Keratinocyte (primary cell): Measurements from ENCODE around the gene PER1. TPM values are rescaled to one million over a fixed set of nuclear protein-coding genes. Genes with fewer than 3 reads are reported as not detected.
A peak's percentile ranks its signal among the peaks of the same experiment; 100 is the strongest.

Experiments used
- DNase-seq: peaks from one replicate; pipeline ENCODE4 v3.0.0-alpha.2; 2011; ENCODE audit warnings: low read depth, missing footprints, low spot score
- FAIRE-seq: peaks from 2 replicates; lab custom pipeline; 2011; peaks lifted over from hg19 to GRCh38; lab: Jason Lieb, UNC
- H2AFZ ChIP-seq: 2 replicates; pipeline ENCODE4 v1.6.0; 2012; ENCODE audit warnings: low read length, control low read depth, inconsistent platforms; ENCODE audit not compliant: control insufficient read depth
- H3K27ac ChIP-seq: 2 replicates; pipeline ENCODE4 v1.5.1; 2011; ENCODE audit warnings: low read length; ENCODE audit not compliant: control insufficient read depth, insufficient read depth
- H3K27me3 ChIP-seq: 3 replicates; pipeline ENCODE4 v1.6.0; 2011; ENCODE audit warnings: low read length; ENCODE audit not compliant: control insufficient read depth, insufficient read depth; ENCODE audit errors: extremely low read depth
- H3K36me3 ChIP-seq, 2 experiments: 2 replicates in 1 of 2; 3 replicates in 1 of 2; pipeline ENCODE4 v1.5.1; 2011; ENCODE audit warnings: low read length in 2 of 2, mild to moderate bottlenecking in 1 of 2; ENCODE audit not compliant: control insufficient read depth in 2 of 2, insufficient read depth in 2 of 2; ENCODE audit errors: extremely low read depth in 1 of 2
- H3K4me1 ChIP-seq: 3 replicates; pipeline ENCODE4 v1.5.1; 2011; ENCODE audit warnings: low read length; ENCODE audit not compliant: control insufficient read depth, insufficient read depth; ENCODE audit errors: extremely low read depth
- H3K4me2 ChIP-seq: 3 replicates; pipeline ENCODE4 v1.6.0; 2011; ENCODE audit warnings: low read depth, low read length; ENCODE audit not compliant: control insufficient read depth, insufficient read depth; ENCODE audit errors: extremely low read depth
- H3K4me3 ChIP-seq, 3 experiments: fragments of 200-600 bp in 1 of 3; sonication (generic) in 1 of 3; 2 replicates in 2 of 3; 3 replicates in 1 of 3; pipeline ENCODE4 v1.5.1; 2011 to 2016; ENCODE audit warnings: low read length in 3 of 3, mild to moderate bottlenecking in 3 of 3, control low read depth in 2 of 3, inconsistent platforms in 1 of 3, low read depth in 1 of 3, mixed read lengths in 1 of 3, mixed run types in 1 of 3, moderate library complexity in 1 of 3; ENCODE audit not compliant: control insufficient read depth in 2 of 3, insufficient read depth in 2 of 3; ENCODE audit errors: extremely low read depth in 1 of 3
- H3K79me2 ChIP-seq: 2 replicates; pipeline ENCODE4 v1.6.0; 2012; ENCODE audit warnings: low read length; ENCODE audit not compliant: control insufficient read depth, insufficient read depth
- H3K9ac ChIP-seq: 3 replicates; pipeline ENCODE4 v1.6.0; 2011; ENCODE audit warnings: low read length; ENCODE audit not compliant: control insufficient read depth, insufficient read depth; ENCODE audit errors: extremely low read depth
- H3K9me1 ChIP-seq: 3 replicates; pipeline ENCODE4 v1.6.0; 2011; ENCODE audit warnings: low read length; ENCODE audit not compliant: control insufficient read depth, insufficient read depth; ENCODE audit errors: extremely low read depth
- H3K9me3 ChIP-seq: 2 replicates; pipeline ENCODE4 v1.5.1; 2012; ENCODE audit warnings: low read depth, low read length; ENCODE audit not compliant: control insufficient read depth
- H4K20me1 ChIP-seq: 3 replicates; pipeline ENCODE4 v1.6.0; 2011; ENCODE audit warnings: low read length; ENCODE audit not compliant: control insufficient read depth, insufficient read depth; ENCODE audit errors: extremely low read depth
- EZH2 ChIP-seq: IDR thresholded peaks from one replicate; pipeline ENCODE4 v1.6.1; 2012; ENCODE audit warnings: inconsistent platforms, mild to moderate bottlenecking, low read length, moderate library complexity
- dilution Hi-C: fragments of 300-500 bp; cut with MboI; formaldehyde crosslinking; loops from one replicate; pipeline ENCODE4 v1.7.0; 2020; ENCODE audit warnings: low sequenced_read_pairs; ENCODE audit not compliant: extremely low pct_ligation_motif_present
- polyA plus RNA-seq, 5 experiments: library from polyadenylated mRNA; depleted of rRNA in 3 of 5; stranded (reverse) in 3 of 5; stranded (forward) in 1 of 5; unstranded in 1 of 5; fragments of >200 nt; gene quantifications; 1 replicate in 1 of 5; 2 replicates in 3 of 5; 3 replicates in 1 of 5; pipeline versions ENCODE4 v1.2.1 to v1.2.3, GENCODE V29; 2011 to 2012; ENCODE audit warnings: missing spikeins in 2 of 5, low read depth in 1 of 5, low replicate concordance in 1 of 5
- TF ChIP-seq, protein P1 (sequence below), 3 experiments: IDR thresholded peaks in 1 of 3; conservative IDR thresholded peaks in 1 of 3; optimal IDR thresholded peaks in 1 of 3; 2 replicates in 2 of 3; 3 replicates in 1 of 3; pipeline versions ENCODE3 to v1.5.1; 2011; ENCODE audit warnings: low read length in 3 of 3, mild to moderate bottlenecking in 3 of 3, moderate library complexity in 2 of 3, control low read depth in 1 of 3, inconsistent platforms in 1 of 3; ENCODE audit not compliant: insufficient read depth in 2 of 3; ENCODE audit errors: extremely low read depth in 1 of 3

PER1 gene
- polyA plus RNA-seq, 1 donor (not counting 4 experiments of a cell fraction or from before 2014, with no cell fraction given), result 15.1 TPM

GRCh38 chr17:8117367-8117979, 34.7 kb downstream of the PER1 start:
- Histone ChIP-seq H3K9ac (peak overlapping the region; percentile 96), H3K27me3 (no peaks in the 10 kb centered on the region), H3K36me3 (no peaks in the 10 kb centered on the region), H3K9me3 (no peaks in the 10 kb centered on the region), H3K4me2 (peak overlapping the region; percentile 98), H2AFZ (peak overlapping the region; percentile 90), H3K79me2 (no peaks in the 10 kb centered on the region), H3K27ac (peak overlapping the region; percentile 99), H3K4me3 (peak overlapping the region; percentile 39 to 84 (median 76)), H3K4me1 (peaks cover 21% of the 10 kb centered on the region), H4K20me1 (peaks cover 2% of the 10 kb centered on the region), H3K9me1 (no peaks in the 10 kb centered on the region)
- dilution Hi-C loops, result no loop called here
- no peak for DNase-seq
- no peak for TF ChIP-seq EZH2
- TF ChIP-seq, protein P1, sequence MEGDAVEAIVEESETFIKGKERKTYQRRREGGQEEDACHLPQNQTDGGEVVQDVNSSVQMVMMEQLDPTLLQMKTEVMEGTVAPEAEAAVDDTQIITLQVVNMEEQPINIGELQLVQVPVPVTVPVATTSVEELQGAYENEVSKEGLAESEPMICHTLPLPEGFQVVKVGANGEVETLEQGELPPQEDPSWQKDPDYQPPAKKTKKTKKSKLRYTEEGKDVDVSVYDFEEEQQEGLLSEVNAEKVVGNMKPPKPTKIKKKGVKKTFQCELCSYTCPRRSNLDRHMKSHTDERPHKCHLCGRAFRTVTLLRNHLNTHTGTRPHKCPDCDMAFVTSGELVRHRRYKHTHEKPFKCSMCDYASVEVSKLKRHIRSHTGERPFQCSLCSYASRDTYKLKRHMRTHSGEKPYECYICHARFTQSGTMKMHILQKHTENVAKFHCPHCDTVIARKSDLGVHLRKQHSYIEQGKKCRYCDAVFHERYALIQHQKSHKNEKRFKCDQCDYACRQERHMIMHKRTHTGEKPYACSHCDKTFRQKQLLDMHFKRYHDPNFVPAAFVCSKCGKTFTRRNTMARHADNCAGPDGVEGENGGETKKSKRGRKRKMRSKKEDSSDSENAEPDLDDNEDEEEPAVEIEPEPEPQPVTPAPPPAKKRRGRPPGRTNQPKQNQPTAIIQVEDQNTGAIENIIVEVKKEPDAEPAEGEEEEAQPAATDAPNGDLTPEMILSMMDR (optimal IDR thresholded peaks at IDR 0.05 in 1 of 3, IDR thresholded peaks at IDR 0.05 in 1 of 3, conservative IDR thresholded peaks at IDR 0.05 in 1 of 3; ENCODE audit: extremely low read depth in 1 of 3, insufficient read depth in 2 of 3, low read length in 3 of 3), result no peak
- peak; percentile 59 for FAIRE-seq

DNA sequence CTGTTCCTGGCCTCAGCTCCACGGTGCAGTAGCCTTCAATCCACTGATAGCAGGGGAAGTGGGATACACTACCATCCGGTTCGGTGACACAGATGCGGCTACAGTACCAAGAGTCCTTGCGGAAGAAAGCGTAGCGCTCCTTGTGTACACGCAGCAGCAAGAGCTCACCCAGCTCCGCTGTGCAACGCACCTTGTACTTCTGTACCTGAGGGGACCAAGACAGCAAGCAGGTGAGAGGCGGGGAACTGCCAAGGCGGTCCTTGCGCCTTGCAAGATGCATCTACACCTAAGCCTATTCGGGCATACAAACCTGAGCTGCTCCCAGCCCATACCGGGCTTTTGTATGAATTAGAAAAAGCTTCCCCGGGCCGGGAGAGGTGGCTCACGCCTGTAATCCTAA, 35.4 kb downstream of the PER1 start:
- no peak for FAIRE-seq
- H3K4me2 ChIP-seq, result no peak overlapping the region
- dilution Hi-C loops, result no loop called here

More for the DNA sequence above, 35.4 kb downstream of the PER1 start:
- no peak overlapping the region for H3K27ac ChIP-seq
- peaks cover 2% of the 10 kb centered on the region for H4K20me1 ChIP-seq
- no peaks in the 10 kb centered on the region for H3K36me3 ChIP-seq
- no peak overlapping the region for H3K9ac ChIP-seq
- H3K4me3 ChIP-seq, result no peak overlapping the region
- no peak for DNase-seq
- H3K79me2 ChIP-seq, result no peaks in the 10 kb centered on the region
- peaks cover 21% of the 10 kb centered on the region for H3K4me1 ChIP-seq
- no peaks in the 10 kb centered on the region for H3K9me3 ChIP-seq
- no peak overlapping the region for H2AFZ ChIP-seq
- no peaks in the 10 kb centered on the region for H3K9me1 ChIP-seq
- TF ChIP-seq, protein P1 (optimal IDR thresholded peaks at IDR 0.05 in 1 of 3, IDR thresholded peaks at IDR 0.05 in 1 of 3, conservative IDR thresholded peaks at IDR 0.05 in 1 of 3; ENCODE audit: extremely low read depth in 1 of 3, insufficient read depth in 2 of 3, low read length in 3 of 3), result no peak
- TF ChIP-seq EZH2, result no peak
- no peaks in the 10 kb centered on the region for H3K27me3 ChIP-seq
